AG09309 (cell line): ENCODE results near the gene PRRT4.
A peak's percentile ranks its signal among the peaks of the same experiment; 100 is the strongest.

Experiments used
- DNase-seq: peaks from one replicate; pipeline ENCODE4 v3.0.0-alpha.2; 2010; ENCODE audit warnings: low read depth
- H3K4me3 ChIP-seq: 2 replicates; pipeline ENCODE4 v1.5.1; 2011; ENCODE audit warnings: mild to moderate bottlenecking, low read depth, low read length, moderate library complexity; ENCODE audit not compliant: control insufficient read depth
- TF ChIP-seq, protein P1 (sequence below): IDR thresholded peaks from 2 replicates; pipeline ENCODE4 v1.5.1; 2011; ENCODE audit warnings: mild to moderate bottlenecking, low read depth, low read length, inconsistent platforms; ENCODE audit not compliant: insufficient read depth, control insufficient read depth; ENCODE audit errors: missing control alignments

The PRRT4 gene

DNA sequence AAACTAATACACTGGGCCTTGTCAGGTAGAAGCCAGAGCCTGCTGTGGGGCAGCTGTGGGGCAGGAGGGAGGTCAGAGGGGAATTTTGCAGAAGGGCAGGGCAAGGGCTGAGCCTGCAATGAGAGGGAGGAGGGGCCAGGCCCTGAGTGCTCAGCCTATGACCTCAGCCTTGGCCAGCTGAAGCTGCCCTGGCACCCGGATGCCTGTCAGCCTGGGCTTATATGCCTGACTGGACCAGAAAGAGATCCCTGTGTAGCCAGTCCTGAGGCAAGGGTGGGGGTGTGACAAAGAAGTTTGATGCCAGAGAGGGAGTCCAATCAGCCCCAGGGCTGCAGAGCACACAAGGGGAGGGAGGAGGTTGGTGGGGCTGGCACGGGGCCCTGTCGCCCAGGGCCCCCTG lies 22.3 kb upstream of the PRRT4 start:
- no peak for DNase-seq
- TF ChIP-seq, protein P1, sequence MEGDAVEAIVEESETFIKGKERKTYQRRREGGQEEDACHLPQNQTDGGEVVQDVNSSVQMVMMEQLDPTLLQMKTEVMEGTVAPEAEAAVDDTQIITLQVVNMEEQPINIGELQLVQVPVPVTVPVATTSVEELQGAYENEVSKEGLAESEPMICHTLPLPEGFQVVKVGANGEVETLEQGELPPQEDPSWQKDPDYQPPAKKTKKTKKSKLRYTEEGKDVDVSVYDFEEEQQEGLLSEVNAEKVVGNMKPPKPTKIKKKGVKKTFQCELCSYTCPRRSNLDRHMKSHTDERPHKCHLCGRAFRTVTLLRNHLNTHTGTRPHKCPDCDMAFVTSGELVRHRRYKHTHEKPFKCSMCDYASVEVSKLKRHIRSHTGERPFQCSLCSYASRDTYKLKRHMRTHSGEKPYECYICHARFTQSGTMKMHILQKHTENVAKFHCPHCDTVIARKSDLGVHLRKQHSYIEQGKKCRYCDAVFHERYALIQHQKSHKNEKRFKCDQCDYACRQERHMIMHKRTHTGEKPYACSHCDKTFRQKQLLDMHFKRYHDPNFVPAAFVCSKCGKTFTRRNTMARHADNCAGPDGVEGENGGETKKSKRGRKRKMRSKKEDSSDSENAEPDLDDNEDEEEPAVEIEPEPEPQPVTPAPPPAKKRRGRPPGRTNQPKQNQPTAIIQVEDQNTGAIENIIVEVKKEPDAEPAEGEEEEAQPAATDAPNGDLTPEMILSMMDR, result no peak
- H3K4me3 ChIP-seq, result no peak overlapping the region

DNA sequence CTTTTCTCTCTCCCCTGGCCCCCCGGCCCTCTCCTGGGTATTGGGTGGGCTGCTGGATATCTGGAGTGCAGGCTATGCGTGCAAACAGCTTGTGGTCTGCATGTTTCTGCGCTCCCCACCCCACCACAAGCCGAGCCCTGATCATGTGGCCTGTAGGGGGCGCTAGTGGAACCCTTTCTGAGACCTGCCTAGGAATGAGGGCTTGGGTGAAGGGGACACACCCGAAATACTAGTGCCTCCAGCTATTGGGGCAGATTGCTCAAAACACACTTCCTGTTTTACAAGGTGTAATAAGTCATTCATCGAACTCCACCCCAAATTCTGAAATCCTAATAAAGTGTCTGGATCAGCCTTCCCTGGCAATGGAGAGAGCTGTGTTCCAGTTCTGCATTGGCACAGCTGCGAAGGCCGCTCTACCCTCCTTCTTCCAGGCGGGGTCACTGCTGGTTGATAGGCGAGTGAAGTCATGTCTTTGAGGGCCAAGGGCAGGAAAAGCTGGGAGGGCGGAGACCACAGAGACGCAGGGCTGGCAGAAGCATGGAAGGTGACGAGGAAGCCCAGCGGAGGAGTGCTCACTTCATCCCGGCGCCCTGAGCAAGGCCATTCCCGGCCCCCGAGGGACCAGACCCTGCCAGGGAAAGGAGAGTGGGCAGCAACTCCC lies 19.8 kb upstream of the PRRT4 start:
- no peak for DNase-seq
- H3K4me3 ChIP-seq, result no peak overlapping the region
- TF ChIP-seq, protein P1, result peak; percentile 56

DNA sequence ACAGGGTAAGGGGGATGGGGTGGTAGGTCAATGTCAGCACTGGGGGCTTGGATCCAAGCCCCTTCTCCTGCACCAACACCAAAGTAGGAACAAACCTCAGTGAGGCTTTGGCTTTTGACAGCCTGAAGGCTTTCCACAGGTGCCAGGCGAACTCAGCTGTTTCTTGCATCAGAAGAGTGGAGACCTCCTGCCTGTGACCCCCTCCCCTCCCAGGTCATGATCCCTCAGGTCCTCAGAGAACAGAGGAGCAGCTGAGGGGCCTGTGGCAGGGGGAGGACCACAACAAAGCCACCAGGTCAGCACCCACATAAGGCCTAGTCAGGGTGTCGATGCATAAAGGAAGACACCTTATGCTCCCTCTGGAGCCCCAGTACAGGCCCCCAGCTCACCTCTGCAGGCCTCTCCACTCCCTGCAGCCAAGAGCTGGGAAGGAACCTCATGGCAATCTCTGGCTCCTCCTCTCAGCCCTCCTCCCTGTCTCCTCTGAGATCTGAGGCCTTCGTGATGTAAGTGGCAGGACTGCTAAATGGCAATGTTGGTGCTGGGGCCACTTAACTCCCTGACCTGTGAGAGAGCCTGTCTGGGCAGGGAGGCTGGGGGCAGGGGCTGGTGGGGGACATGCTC lies 19.1 kb upstream of the PRRT4 start:
- H3K4me3 ChIP-seq, result no peak overlapping the region
- no peak for DNase-seq
- TF ChIP-seq, protein P1, result no peak

DNA sequence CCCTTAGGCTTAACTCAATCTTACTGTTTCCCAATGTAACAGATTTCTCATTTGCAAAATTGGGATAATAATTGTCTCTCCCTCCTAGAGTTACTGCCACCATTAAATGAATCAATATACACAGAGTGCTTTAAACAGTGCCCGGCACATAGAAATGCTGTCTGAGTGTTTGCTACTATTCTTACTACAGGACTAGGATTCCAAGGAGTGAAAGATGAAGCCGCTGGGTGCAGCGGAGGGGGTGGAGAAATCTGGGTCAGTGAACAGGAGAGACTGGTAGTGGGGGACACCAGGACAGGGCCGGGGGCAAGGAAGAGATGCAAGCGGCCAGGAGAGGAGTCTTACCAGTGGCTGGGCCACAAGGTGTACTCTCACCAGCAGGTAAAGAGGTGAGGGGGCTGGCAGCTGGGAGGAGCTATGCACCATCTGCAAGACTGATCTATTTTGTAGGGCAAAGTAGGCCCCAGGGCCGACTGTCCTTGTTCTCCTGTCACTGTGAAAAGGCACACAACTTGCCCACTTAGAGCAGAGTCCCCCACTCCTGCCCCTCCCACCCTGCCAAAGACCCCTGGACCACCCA lies 18.5 kb upstream of the PRRT4 start:
- no peak overlapping the region for H3K4me3 ChIP-seq
- DNase-seq, result no peak
- TF ChIP-seq, protein P1, result no peak

DNA sequence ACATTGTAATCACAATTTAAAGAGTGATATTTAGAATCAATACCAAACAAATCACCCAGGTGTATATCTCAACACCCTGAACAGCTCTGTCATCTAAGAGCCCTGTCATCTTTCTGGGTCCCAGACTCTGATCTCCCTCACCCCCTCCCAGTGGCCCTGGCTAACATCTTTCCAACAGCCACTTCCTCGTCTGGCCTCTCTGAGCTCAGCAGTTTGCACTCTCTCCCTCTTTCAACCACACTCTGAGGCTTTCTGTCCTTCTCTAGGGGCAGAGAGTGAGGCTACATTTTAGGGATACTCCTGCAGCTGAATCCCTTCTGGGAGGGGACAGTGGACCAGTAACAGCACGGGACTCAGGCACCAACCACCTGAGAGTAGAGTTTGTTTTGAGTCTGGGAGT lies 17.1 kb upstream of the PRRT4 start:
- no peak overlapping the region for H3K4me3 ChIP-seq
- TF ChIP-seq, protein P1, result no peak
- DNase-seq, result no peak

DNA sequence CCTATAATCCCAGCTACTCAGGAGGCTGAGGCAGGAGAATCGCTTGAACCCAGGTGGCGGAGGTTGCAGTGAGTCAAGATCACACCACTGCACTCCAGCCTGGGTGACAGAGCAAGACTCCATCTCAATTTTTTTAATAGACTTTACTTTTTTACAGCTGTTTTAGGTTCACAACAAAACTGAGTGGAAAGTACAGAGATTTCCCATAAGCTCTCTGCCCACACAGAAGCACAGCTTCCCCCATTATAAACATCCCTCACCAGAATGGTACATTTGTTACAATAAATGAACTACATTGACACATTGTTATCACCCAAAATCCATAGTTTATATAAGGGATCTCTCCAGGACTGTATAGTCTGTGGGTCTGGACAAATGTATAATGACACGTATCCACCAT lies 14.6 kb upstream of the PRRT4 start:
- H3K4me3 ChIP-seq, result no peak overlapping the region
- TF ChIP-seq, protein P1, result no peak
- no peak for DNase-seq

DNA sequence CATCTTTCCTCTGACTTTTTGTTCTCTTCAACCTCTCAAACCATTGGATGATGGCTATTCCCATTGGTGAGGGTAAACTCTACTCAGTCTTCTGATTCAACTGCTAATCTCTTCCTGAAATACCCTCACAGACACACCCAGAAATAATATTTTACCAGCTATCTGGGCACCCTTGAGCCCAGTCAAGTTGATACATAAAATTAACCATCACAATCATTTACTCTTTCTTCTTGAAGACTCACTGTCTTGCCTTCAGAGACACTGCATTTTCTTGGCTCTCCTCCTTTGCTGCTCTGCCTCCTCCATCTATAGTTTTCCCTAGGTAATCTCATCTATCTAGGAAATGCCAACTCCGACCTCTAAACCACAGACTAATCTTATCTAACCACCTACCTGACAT lies 12.6 kb upstream of the PRRT4 start:
- DNase-seq, result no peak
- TF ChIP-seq, protein P1, result no peak
- no peak overlapping the region for H3K4me3 ChIP-seq
